ENCODE measurements around the gene ZNF428. TPM values are rescaled to one million over a fixed set of nuclear protein-coding genes. Genes with fewer than 3 reads are reported as not detected.

ZNF428 gene
- total RNA-seq, 1 experiment from 2014 or later, result 39.6 TPM

DNA sequence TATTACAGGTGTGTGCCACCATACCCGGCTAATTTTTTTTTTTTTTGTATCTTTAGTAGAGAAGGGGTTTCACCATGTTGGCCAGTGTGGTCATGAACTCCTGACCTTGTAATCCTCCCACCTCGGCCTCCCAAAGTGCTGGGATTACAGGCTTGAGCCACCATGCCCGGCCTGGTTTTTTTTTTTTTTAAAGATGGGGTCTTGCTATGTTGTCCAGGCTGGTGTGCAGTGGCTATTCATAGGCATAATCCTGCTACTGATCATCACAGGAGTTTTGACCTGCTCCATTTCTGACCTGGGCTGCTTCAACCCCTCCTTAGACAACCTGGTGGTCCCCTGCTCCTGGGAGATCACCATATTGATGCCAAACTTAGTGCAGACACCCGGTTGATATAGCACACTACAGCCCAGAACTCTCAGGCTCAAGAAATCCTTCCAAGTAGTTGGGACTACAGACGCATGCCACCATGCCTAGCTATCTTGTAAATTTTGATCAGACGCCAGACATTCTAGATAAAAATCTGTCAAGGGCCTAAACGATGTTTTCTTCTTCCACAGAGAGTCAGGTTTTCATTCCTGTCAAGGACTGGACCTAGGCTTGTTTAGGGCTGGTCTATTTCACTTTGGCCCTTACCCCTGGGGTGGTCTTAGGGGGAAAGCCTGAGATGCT lies 41.0 kb upstream of the ZNF428 start:
- intact Hi-C loops (cut with micrococcal nuclease), result loop anchor here (10.0 kb wide), 1 partner anchor 126 kb away; the partner anchor contains the start of gene ZNF575
- TF ChIP-seq FOSL1 (IDR thresholded peaks at IDR 0.05; ENCODE audit: low read depth) (no peak), POLR2AphosphoS5 (IDR thresholded peaks at IDR 0.05; ENCODE audit: low read depth, low read length) (no peak), RAD21 (IDR thresholded peaks at IDR 0.05; ENCODE audit: low read depth) (no peak), SIN3A (IDR thresholded peaks at IDR 0.05; ENCODE audit: low read depth) (no peak), JUND (IDR thresholded peaks at IDR 0.05) (no peak), EZH2 (IDR thresholded peaks at IDR 0.05) (no peak), CBX3 (IDR thresholded peaks at IDR 0.05; ENCODE audit: low read depth) (no peak)
- TF ChIP-seq, protein P1, sequence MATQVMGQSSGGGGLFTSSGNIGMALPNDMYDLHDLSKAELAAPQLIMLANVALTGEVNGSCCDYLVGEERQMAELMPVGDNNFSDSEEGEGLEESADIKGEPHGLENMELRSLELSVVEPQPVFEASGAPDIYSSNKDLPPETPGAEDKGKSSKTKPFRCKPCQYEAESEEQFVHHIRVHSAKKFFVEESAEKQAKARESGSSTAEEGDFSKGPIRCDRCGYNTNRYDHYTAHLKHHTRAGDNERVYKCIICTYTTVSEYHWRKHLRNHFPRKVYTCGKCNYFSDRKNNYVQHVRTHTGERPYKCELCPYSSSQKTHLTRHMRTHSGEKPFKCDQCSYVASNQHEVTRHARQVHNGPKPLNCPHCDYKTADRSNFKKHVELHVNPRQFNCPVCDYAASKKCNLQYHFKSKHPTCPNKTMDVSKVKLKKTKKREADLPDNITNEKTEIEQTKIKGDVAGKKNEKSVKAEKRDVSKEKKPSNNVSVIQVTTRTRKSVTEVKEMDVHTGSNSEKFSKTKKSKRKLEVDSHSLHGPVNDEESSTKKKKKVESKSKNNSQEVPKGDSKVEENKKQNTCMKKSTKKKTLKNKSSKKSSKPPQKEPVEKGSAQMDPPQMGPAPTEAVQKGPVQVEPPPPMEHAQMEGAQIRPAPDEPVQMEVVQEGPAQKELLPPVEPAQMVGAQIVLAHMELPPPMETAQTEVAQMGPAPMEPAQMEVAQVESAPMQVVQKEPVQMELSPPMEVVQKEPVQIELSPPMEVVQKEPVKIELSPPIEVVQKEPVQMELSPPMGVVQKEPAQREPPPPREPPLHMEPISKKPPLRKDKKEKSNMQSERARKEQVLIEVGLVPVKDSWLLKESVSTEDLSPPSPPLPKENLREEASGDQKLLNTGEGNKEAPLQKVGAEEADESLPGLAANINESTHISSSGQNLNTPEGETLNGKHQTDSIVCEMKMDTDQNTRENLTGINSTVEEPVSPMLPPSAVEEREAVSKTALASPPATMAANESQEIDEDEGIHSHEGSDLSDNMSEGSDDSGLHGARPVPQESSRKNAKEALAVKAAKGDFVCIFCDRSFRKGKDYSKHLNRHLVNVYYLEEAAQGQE (IDR thresholded peaks at IDR 0.05; ENCODE audit: low read depth), result no peak
- TF ChIP-seq, protein P2, sequence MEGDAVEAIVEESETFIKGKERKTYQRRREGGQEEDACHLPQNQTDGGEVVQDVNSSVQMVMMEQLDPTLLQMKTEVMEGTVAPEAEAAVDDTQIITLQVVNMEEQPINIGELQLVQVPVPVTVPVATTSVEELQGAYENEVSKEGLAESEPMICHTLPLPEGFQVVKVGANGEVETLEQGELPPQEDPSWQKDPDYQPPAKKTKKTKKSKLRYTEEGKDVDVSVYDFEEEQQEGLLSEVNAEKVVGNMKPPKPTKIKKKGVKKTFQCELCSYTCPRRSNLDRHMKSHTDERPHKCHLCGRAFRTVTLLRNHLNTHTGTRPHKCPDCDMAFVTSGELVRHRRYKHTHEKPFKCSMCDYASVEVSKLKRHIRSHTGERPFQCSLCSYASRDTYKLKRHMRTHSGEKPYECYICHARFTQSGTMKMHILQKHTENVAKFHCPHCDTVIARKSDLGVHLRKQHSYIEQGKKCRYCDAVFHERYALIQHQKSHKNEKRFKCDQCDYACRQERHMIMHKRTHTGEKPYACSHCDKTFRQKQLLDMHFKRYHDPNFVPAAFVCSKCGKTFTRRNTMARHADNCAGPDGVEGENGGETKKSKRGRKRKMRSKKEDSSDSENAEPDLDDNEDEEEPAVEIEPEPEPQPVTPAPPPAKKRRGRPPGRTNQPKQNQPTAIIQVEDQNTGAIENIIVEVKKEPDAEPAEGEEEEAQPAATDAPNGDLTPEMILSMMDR (IDR thresholded peaks at IDR 0.05 in 2 of 3, conservative IDR thresholded peaks at IDR 0.05 in 1 of 3; ENCODE audit: borderline replicate concordance in 1 of 3, insufficient read depth in 1 of 3, low read depth in 2 of 3, low read length in 2 of 3), result no peak

More for the DNA sequence above, 41.0 kb upstream of the ZNF428 start:
- ATAC-seq (no peak), DNase-seq (ENCODE audit: low read depth, low spot score) (no peak)
- H3K27ac ChIP-seq (ENCODE audit: low read depth, low read length), result no peak overlapping the region
- H3K9ac ChIP-seq (ENCODE audit: low read length), result no peak overlapping the region
- H3K4me3 ChIP-seq (replicated peaks in 1 of 2; ENCODE audit: low read depth in 1 of 2, low read length in 2 of 2), result no peak overlapping the region
- H3K4me1 ChIP-seq (ENCODE audit: control insufficient read depth in 1 of 2, insufficient read depth in 2 of 2, low read length in 2 of 2), result no peaks in the 10 kb centered on the region
- H4K20me1 ChIP-seq (ENCODE audit: insufficient read depth), result no peaks in the 10 kb centered on the region
- no peaks in the 10 kb centered on the region for H3K9me2 ChIP-seq (ENCODE audit: insufficient read depth)
- H3K79me2 ChIP-seq (ENCODE audit: insufficient read depth, low read length), result peaks cover 37% of the 10 kb centered on the region; the same call in 1 of the 2 replicates
- RAD21 ChIA-PET (ENCODE audit: low non-redundant PET in 1 of 2, low total read pairs in 2 of 2, uncharacterized antibody in 2 of 2, unreplicated experiment in 2 of 2), result no interaction called here
- CTCF ChIA-PET, result no interaction called here
- H3K4me2 ChIP-seq (ENCODE audit: low read length), result no peak overlapping the region
- BruUV-seq (replicated peaks), result no TSS peak
- POLR2A ChIA-PET, result interaction anchor here (1.8 kb wide), 1 partner anchor 9 kb away, joined by 4 read pairs; the partner anchor contains the start of gene PLAUR
- no peak overlapping the region for H2AFZ ChIP-seq (ENCODE audit: low read depth, low read length, poor library complexity, severe bottlenecking)
- no peaks in the 10 kb centered on the region for H3K27me3 ChIP-seq (ENCODE audit: insufficient read depth, low read length)
- H3K9me3 ChIP-seq (ENCODE audit: control insufficient read depth in 1 of 2, insufficient read depth in 1 of 2, low read depth in 1 of 2, low read length in 2 of 2), result peaks cover 0 to 11% of the 10 kb centered on the region in 2 experiments; a peak in 1 of 4 replicates
- H3K36me3 ChIP-seq (ENCODE audit: control insufficient read depth in 1 of 2, insufficient read depth in 2 of 2, low read length in 2 of 2), result peaks cover 26 to 72% of the 10 kb centered on the region in 2 experiments

Data from HCT116 (cell line).